Neural progenitor cell (in vitro differentiated cells): ENCODE measurements around the gene PHKA1.
"Not testable (repeated sequence)": the region's sequence is repeated elsewhere in the genome, so short reads cannot be mapped to it uniquely, and the experiment has no call there.

Source experiments
- CTCF ChIP-seq: fragments of 200-600 bp; sonication (generic); IDR thresholded peaks from 2 replicates; pipeline ENCODE4 v1.5.1; 2017; ENCODE audit warnings: antibody characterized with exemption, mild to moderate bottlenecking
- EZH2 ChIP-seq: fragments of 200-600 bp; sonication (generic); IDR thresholded peaks from 2 replicates; pipeline ENCODE4 v1.6.1; 2017; ENCODE audit warnings: antibody characterized with exemption, mild to moderate bottlenecking, moderate library complexity
- EZH2phosphoT487 ChIP-seq: fragments of 200-600 bp; sonication (generic); IDR thresholded peaks from 2 replicates; pipeline ENCODE4 v1.6.1; 2017; ENCODE audit warnings: antibody characterized with exemption

DNA sequence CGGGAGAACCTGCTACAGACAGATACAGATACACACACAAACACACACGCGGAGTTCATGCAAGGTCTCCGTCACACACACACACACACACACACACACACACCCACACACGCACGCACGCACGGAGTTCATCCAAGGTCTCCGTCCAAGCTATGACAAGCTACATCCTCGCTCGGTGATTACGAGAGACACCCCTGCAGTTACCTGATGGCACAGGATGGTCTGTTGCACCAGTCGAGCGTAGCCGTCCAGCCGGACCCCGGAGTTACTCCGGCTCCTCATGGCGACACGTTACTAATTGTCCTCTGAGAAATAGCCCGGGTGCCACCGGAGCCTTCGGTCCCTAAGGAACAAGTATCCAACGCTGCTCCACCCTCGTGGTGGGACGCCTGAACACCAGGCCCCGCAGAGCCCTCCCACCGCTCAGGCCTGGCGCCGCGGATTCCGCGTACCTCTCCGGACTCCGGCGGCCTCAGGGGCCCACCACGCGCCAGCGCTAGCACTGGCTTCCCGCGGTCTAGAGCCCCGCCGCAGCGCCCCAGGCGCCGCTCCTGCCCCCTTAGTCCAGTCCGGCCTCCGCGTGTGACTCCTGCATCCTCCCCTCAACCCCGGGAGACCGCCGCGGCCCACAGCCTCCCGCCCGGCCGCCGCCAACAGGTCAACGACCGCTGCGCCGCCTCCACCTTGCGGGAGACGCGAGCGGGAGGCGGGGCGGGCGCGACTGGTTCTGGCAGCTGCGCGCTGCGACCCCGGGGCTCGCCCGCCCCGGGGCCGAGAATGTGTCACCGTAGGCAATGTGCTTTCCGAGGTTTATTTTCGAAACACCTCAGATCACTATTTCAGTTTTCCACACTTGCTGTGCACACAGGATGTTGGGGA lies at the start of gene PHKA1:
- TF ChIP-seq CTCF, EZH2, EZH2phosphoT487: not testable (repeated sequence)
